GM18499 (cell line): ENCODE results near the gene PLA2G4F.

Source experiments
- ATAC-seq: cut with Tn5 transposase; IDR thresholded peaks from one replicate; pipeline ENCODE4 v1.9.1; 2021; ENCODE audit warnings: moderate number of reproducible peaks; ENCODE audit not compliant: insufficient read depth, unreplicated experiment

PLA2G4F gene

GRCh38 chr15:42156243-42156922 lies at the start of gene PLA2G4F:
TSS of gene PLA2G4F (minus strand) at chr15:42156636. CDS start at chr15:42156549, 87 bp downstream.
- no peak for ATAC-seq

DNA sequence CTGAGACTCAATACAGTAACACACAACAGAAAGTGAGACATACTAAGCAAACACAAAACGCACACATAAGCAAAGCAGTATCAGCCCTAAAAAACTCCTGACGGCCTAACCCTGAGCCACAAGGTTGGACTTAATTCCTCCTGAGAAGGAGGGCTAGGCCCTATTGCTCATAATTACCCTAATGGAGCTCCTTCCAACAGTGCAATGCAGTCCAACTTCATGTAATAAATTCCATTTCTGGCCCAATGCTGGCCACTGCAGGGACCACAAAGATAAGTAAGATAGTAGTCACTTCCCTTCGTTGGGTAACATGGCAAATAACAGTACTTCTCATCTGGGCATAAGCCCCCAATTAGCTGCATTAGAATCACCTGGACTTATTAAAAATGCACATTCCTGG lies 47.5 kb upstream of the PLA2G4F start:
- ATAC-seq = no peak

DNA sequence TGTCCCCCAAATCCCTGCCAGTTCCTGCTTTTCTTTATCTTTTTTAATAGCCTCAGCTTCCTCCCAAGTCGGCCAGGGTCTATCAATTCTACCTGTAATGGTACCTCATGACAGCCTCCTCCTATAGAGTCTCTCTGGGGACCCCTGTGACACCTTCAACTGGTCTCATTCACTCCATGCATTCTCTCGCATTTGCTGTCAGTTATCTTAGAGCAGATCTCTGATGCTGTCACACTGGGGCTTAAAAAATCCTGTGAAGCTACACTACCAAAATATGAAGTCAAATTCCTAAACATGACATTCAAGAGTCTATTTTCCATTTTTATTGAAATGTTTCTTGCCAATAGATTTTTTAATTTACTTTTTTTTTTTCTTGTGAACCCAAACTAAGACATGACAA lies 46.2 kb upstream of the PLA2G4F start:
- no peak for ATAC-seq

GRCh38 chr15:42201801-42202200 lies 45.4 kb upstream of the PLA2G4F start:
- ATAC-seq = no peak

DNA sequence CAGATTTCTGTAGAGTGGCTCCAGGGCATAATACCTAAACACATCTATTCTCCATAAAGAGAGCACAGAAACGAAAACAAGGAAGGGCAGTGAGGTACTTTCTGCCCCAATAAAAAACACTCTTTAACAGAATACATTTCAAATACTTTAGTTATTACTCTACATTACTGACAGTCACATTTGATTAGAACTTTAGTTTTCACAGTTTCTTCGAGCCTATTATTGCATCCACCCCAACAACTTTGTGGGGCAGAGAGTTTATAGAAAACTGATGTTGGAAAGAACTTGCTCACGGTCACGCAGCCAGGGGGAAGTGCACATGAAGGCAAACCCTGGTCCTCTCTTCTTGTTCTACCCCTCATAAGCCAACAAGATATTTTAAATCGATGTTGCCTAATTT lies 42.7 kb upstream of the PLA2G4F start:
- no peak for ATAC-seq

DNA sequence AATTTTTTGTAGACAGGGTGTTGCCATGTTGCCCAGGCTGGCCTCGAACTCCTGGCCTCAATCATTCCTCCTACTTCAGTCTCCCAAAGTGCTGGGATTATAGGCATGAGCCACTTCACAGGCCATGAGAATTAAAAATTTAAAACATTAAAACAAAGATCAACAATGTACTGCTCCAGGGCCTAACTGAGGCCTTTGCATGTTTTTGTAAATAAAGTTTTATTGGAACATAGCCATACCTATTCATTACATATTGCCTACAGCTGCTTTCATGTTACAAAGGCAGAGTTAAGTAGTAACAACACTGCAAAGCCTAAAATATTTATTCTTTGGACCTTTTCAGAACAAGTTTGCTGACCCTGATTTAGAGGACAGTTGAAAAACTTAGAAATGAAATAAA lies 42.1 kb upstream of the PLA2G4F start:
- no peak for ATAC-seq

GRCh38 chr15:42194513-42194912 lies 38.1 kb upstream of the PLA2G4F start:
- ATAC-seq = no peak

GRCh38 chr15:42193383-42193782 lies 36.9 kb upstream of the PLA2G4F start:
- no peak for ATAC-seq

DNA sequence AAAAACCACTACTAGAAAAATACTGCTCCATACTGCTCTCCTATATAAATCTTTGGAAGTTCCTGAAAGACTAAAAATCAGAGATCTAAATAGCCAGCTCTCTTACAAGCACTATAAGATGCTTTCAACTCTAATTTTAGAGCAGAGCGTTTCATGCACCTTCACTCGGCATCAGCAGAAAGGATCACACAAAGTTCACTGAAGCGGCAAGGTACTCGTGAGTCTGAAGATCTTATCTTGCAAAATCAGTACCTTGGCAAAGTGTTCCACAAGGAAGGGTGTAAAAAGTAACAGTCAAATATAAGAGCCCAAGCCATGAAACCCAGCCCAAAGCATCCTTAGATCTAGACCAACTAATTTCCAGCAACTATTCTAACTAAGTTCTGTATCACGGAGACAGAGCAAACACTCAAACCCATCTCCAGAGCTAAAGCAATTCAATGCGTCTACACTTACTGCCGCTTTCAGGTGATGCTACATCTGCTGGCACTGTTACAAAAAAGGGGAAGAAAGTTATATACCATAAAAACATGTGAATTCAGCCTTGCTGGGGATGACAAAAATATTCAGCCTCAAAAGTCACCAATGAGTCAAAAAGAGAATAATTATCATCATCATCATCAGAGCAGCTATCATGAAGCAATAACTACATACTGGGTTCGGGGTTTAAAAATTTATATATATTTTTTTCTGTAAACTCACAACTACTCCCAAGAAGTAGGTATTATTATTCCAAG lies 35.3 kb upstream of the PLA2G4F start:
- no peak for ATAC-seq

DNA sequence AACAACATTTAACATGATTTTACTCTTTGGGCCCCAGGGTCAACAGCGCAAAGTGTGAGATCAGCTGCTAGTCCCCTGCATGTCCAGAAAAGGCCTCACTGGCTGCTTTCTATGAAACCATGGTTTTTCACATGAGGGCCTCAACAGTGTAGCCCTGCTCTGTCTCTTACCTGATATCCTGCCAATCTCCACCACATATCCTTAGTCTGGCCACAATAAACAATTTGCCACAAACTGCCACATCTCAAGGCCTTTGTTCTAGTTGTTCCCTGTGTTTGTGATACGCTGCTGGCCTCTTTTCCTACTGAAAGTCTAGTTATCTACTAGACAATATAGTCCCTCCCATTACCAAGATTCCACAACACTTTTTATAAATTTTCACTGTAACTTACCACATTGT lies 33.9 kb upstream of the PLA2G4F start:
- no peak for ATAC-seq

GRCh38 chr15:42185801-42186200 lies 29.4 kb upstream of the PLA2G4F start:
- no peak for ATAC-seq

DNA sequence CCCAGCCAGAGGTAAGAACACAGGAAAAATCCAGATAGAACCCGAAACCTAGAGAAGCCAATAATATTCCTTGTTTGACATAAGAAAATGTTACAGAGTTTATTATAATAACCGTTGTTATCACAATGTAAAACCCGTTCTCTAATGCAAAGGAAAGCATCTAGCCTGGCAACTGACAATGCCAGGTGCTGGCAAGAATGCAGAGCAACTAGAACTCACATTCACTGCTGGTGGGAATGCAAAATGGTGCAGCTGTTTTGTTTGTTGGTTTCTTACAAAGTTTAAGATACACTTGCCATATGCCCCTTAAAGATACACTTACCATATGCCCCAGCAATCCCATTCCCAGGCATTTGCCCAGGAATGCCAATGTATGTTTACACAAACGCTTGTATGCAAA lies 28.3 kb upstream of the PLA2G4F start:
- ATAC-seq = no peak

GRCh38 chr15:42184296-42184695 lies 27.9 kb upstream of the PLA2G4F start:
- ATAC-seq = no peak

DNA sequence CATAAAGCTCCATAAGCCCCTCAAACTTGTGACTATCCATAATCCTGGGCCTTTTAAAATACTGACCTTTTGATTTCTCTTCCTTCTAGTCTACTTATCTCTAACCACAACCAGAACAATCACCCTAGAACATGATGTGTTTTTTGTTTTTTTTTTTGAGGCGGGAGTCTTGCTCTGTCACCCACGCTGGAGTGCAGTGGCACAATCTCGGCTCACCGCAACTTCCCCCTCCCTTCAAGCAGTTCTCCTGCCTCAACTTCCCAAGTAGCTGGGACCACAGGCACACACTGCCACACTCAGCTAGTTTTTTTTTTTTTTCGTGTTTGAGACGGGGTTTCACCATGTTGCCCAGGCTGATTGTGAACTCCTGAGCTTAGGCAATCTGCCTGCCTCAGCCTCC lies 26.5 kb upstream of the PLA2G4F start:
- no peak for ATAC-seq

DNA sequence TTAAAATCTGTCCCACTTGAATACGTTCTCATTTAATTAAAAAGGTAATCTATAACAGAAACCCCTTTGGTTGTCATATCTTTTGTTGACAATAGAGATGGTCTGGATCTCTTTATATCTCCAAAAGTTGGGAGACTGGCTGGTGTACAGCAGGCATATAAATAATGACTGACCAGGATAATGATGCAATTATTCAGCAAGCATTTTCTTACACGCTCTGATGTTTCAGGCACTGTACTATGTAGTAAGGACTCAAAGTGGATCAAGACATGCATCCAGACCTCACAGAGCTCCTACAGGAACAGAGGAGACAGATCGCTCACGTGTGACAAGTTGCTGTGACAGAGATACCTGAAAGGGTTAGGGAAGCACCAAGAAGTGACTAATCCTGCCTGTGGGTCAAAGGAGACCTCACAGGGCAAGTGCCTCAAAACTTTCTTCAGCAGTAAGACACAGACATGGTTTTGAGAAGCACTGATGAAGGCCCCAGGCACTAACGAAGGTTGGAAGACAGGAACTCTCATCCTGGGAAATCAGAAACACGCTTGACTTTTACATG lies 26.0 kb upstream of the PLA2G4F start:
- no peak for ATAC-seq

DNA sequence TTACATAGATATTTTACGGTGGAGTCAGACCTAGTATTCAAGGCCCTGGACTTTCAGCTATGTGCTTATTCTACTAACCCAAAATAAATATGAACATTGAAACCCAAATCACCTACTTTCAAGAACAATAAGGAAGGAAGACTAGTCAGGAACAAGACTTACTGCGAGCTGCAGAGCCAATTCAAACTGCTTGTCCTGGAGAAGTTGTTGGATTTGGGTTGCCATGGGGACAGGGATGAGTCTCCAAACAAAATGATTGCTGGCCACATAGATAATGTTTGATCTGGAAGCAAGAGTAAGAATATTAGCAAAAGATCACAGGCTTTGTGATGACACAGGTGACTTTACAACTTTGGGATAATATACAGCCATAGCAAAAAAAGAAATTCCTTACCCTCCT lies 21.6 kb upstream of the PLA2G4F start:
- ATAC-seq = no peak

- ATAC-seq = no peak
These were observed 19.2 kb upstream of the PLA2G4F start for GRCh38 chr15:42175671-42176070.

GRCh38 chr15:42172475-42172874 lies 16.0 kb upstream of the PLA2G4F start:
- no peak for ATAC-seq

- ATAC-seq = no peak
These were observed 15.4 kb upstream of the PLA2G4F start for GRCh38 chr15:42171795-42172194.

DNA sequence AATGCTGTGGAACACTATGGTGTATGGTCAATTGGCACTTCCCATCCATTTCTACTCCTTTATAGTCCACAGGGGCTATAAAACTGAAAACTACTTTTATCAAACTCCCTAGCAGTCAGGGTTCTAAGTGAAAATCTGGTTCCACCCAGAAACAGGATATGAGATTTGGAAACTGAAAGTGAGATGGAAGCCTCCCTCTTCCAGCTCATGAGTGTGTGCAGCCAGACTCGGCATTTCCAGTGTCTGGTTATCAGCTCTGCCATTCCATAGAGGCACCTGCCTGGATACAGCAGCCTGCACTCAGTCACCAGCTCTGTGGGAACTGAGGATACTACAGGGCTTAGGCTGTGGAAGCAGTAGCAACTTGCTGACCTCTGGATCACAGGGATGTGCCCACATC lies 14.7 kb upstream of the PLA2G4F start:
- ATAC-seq = no peak

- no peak for ATAC-seq
These were observed 9.9 kb upstream of the PLA2G4F start for GRCh38 chr15:42166225-42166940.
